ENCODE data around the gene NIPAL1. TPM values are rescaled to one million over a fixed set of nuclear protein-coding genes. Genes with fewer than 3 reads are reported as not detected.
"Not testable (repeated sequence)": the region's sequence is repeated elsewhere in the genome, so short reads cannot be mapped to it uniquely, and the experiment has no call there.

NIPAL1 gene
- total RNA-seq, 4 donors from 2014 or later: 0.87 to 3.1 (median 1.9) TPM

GRCh38 chr4:47990145-47990544 lies 26.4 kb upstream of the NIPAL1 start:
- H3K4me3 ChIP-seq: no peak overlapping the region
- no peak overlapping the region for H3K27ac ChIP-seq
- WGBS, 2 donors: 89 to 95% methylated on average over 5 of the region's 5 CpGs
- no peak for DNase-seq (ENCODE audit: low spot score in 2 of 2)
- TF ChIP-seq POLR2A (IDR thresholded peaks at IDR 0.05) (no peak), EP300 (IDR thresholded peaks at IDR 0.05) (no peak), CTCF (IDR thresholded peaks at IDR 0.05) (no peak)
- peaks cover 0 to 41% (median 2%) of the 10 kb centered on the region in 4 donors for H3K9me3 ChIP-seq
- no peaks in the 10 kb centered on the region for H3K4me1 ChIP-seq
- H3K36me3 ChIP-seq: no peaks in the 10 kb centered on the region
- no peaks in the 10 kb centered on the region for H3K27me3 ChIP-seq

GRCh38 chr4:47992475-47992874 lies 24.1 kb upstream of the NIPAL1 start:
- H3K4me3 ChIP-seq; DNase-seq (ENCODE audit: low spot score in 2 of 2); H3K4me1 ChIP-seq; H3K27me3 ChIP-seq; H3K36me3 ChIP-seq; H3K27ac ChIP-seq: not testable (repeated sequence)
- peaks cover 0 to 41% (median 2%) of the 10 kb centered on the region in 4 donors for H3K9me3 ChIP-seq
- WGBS, 2 donors: 97% methylated on average over 1 of the region's 1 CpG

GRCh38 chr4:47996021-47996420 lies 20.6 kb upstream of the NIPAL1 start:
- TF ChIP-seq POLR2A (IDR thresholded peaks at IDR 0.05): no peak
- TF ChIP-seq EP300 (IDR thresholded peaks at IDR 0.05): no peak
- TF ChIP-seq CTCF (IDR thresholded peaks at IDR 0.05): no peak
- H3K36me3 ChIP-seq: peaks cover 0 to 9% (median 0%) of the 10 kb centered on the region in 3 donors
- 71 to 100% methylated on average over 1 of the region's 1 CpG for WGBS, 2 donors
- H3K27ac ChIP-seq: no peak overlapping the region
- no peaks in the 10 kb centered on the region for H3K27me3 ChIP-seq
- no peaks in the 10 kb centered on the region for H3K4me1 ChIP-seq
- DNase-seq (ENCODE audit: low spot score in 2 of 2): no peak
- no peak overlapping the region for H3K4me3 ChIP-seq
- H3K9me3 ChIP-seq: peaks cover 0 to 39% (median 4%) of the 10 kb centered on the region in 4 donors

- no peak overlapping the region for H3K27ac ChIP-seq
- WGBS, 2 donors: 77 to 96% methylated on average over 1 of the region's 1 CpG
- no peak for DNase-seq (ENCODE audit: low spot score in 2 of 2)
- H3K9me3 ChIP-seq: peaks cover 0 to 34% (median 1%) of the 10 kb centered on the region in 4 donors
- no peaks in the 10 kb centered on the region for H3K27me3 ChIP-seq
- no peak overlapping the region for H3K4me3 ChIP-seq
- peaks cover 0 to 9% (median 0%) of the 10 kb centered on the region in 3 donors for H3K36me3 ChIP-seq
- no peaks in the 10 kb centered on the region for H3K4me1 ChIP-seq
- TF ChIP-seq POLR2A (IDR thresholded peaks at IDR 0.05) (no peak), EP300 (IDR thresholded peaks at IDR 0.05) (no peak), CTCF (IDR thresholded peaks at IDR 0.05) (no peak)
Measured at GRCh38 chr4:48002267-48002666, 14.3 kb upstream of the NIPAL1 start.

GRCh38 chr4:48003568-48003967 lies 13.0 kb upstream of the NIPAL1 start:
- not testable (repeated sequence) for H3K4me1 ChIP-seq, H3K27me3 ChIP-seq, H3K27ac ChIP-seq, H3K36me3 ChIP-seq, H3K4me3 ChIP-seq
- 75 to 81% methylated on average over 2 of the region's 2 CpGs for WGBS, 2 donors
- H3K9me3 ChIP-seq: peaks cover 0 to 40% (median 4%) of the 10 kb centered on the region in 4 donors
- peak in 3 of 5 experiments; percentile 30 to 56 (median 43) for TF ChIP-seq CTCF (IDR thresholded peaks at IDR 0.05)
- DNase-seq (ENCODE audit: low spot score in 2 of 2): peak; percentile 18 to 22

GRCh38 chr4:48005781-48006180 lies 10.8 kb upstream of the NIPAL1 start:
- Histone ChIP-seq H3K4me3 (no peak overlapping the region), H3K4me1 (no peaks in the 10 kb centered on the region), H3K27me3 (no peaks in the 10 kb centered on the region), H3K36me3 (peaks cover 0 to 6% (median 0%) of the 10 kb centered on the region in 3 donors), H3K27ac (no peak overlapping the region), H3K9me3 (peaks cover 0 to 29% (median 4%) of the 10 kb centered on the region in 4 donors)
- 97% methylated on average over 2 of the region's 2 CpGs for WGBS, 2 donors
- DNase-seq (ENCODE audit: low spot score in 2 of 2): no peak
- TF ChIP-seq EP300 (IDR thresholded peaks at IDR 0.05) (no peak), CTCF (IDR thresholded peaks at IDR 0.05) (no peak), POLR2A (IDR thresholded peaks at IDR 0.05) (no peak)

Data from tibial nerve (tissue), 4 donors.